SK-N-SH (cell line): ENCODE data around the gene BLZF1.

Experiments
- GABPA ChIP-seq: IDR thresholded peaks from 2 replicates; pipeline ENCODE4 v1.4.0; 2012; ENCODE audit warnings: low read depth, mild to moderate bottlenecking
- GATA2 ChIP-seq: sonication (generic); formaldehyde crosslinking; IDR thresholded peaks from 2 replicates; pipeline ENCODE4 v1.5.0; 2020; ENCODE audit warnings: mild to moderate bottlenecking, missing genetic modification reagents
- MXI1 ChIP-seq: IDR thresholded peaks from 2 replicates; pipeline ENCODE4 v1.6.1; 2012; ENCODE audit warnings: mild to moderate bottlenecking, low read depth, low read length, improper control_type of control experiment
- POLR2AphosphoS5 ChIP-seq: IDR thresholded peaks from 2 replicates; pipeline ENCODE4 v1.6.1; 2012; ENCODE audit warnings: low read depth, low read length
- RCOR1 ChIP-seq: fragments of 150-350 bp; IDR thresholded peaks from 2 replicates; pipeline ENCODE4 v1.6.1; 2017; ENCODE audit warnings: antibody characterized with exemption, low read length
- RFX5 ChIP-seq: IDR thresholded peaks from 2 replicates; pipeline ENCODE4 v1.6.1; 2012; ENCODE audit warnings: mild to moderate bottlenecking, improper control_type of control experiment, low read length
- YY1 ChIP-seq: IDR thresholded peaks from 2 replicates; pipeline ENCODE4 v1.4.0; 2012; ENCODE audit warnings: low read depth, mild to moderate bottlenecking
- TF ChIP-seq, protein P1 (sequence below): IDR thresholded peaks from 2 replicates; pipeline ENCODE4; 2012
- TF ChIP-seq, protein P2 (sequence below): fragments of 200-600 bp; sonication (generic); IDR thresholded peaks from 2 replicates; pipeline ENCODE4 v1.6.1; 2017; ENCODE audit warnings: antibody characterized with exemption, mild to moderate bottlenecking, moderate library complexity
- TF ChIP-seq, protein P3 (sequence below): IDR thresholded peaks from 2 replicates; pipeline ENCODE4 v1.4.0; 2012; ENCODE audit warnings: low read depth, borderline replicate concordance
- TF ChIP-seq, protein P4 (sequence below): IDR thresholded peaks from 2 replicates; pipeline ENCODE4 v1.6.1; 2012; ENCODE audit warnings: mild to moderate bottlenecking, low read depth, low read length, moderate library complexity

DNA sequence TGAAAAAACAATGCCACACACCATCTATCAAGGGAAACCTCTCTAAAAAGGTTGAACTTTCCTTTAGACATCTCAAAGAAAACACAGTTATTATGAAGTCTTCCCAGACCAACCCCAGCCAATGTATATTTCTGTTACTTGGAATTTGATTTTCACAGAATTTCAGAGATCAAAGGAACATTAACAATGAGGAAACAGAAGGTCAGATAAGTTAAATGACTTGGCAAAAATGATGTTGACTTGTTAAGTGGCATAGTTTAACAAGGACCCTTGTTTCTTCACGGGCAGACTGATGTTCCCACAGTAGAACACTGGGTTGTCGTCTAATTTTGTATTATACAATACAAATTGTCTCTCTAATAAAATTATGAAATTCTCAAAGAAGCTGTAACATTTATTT, 29.4 kb upstream of the BLZF1 start:
- TF ChIP-seq GATA2: no peak
- TF ChIP-seq, protein P1, sequence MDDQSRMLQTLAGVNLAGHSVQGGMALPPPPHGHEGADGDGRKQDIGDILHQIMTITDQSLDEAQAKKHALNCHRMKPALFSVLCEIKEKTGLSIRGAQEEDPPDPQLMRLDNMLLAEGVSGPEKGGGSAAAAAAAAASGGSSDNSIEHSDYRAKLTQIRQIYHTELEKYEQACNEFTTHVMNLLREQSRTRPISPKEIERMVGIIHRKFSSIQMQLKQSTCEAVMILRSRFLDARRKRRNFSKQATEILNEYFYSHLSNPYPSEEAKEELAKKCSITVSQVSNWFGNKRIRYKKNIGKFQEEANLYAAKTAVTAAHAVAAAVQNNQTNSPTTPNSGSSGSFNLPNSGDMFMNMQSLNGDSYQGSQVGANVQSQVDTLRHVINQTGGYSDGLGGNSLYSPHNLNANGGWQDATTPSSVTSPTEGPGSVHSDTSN: no peak
- TF ChIP-seq, protein P2, sequence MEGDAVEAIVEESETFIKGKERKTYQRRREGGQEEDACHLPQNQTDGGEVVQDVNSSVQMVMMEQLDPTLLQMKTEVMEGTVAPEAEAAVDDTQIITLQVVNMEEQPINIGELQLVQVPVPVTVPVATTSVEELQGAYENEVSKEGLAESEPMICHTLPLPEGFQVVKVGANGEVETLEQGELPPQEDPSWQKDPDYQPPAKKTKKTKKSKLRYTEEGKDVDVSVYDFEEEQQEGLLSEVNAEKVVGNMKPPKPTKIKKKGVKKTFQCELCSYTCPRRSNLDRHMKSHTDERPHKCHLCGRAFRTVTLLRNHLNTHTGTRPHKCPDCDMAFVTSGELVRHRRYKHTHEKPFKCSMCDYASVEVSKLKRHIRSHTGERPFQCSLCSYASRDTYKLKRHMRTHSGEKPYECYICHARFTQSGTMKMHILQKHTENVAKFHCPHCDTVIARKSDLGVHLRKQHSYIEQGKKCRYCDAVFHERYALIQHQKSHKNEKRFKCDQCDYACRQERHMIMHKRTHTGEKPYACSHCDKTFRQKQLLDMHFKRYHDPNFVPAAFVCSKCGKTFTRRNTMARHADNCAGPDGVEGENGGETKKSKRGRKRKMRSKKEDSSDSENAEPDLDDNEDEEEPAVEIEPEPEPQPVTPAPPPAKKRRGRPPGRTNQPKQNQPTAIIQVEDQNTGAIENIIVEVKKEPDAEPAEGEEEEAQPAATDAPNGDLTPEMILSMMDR: no peak
- TF ChIP-seq, protein P3, sequence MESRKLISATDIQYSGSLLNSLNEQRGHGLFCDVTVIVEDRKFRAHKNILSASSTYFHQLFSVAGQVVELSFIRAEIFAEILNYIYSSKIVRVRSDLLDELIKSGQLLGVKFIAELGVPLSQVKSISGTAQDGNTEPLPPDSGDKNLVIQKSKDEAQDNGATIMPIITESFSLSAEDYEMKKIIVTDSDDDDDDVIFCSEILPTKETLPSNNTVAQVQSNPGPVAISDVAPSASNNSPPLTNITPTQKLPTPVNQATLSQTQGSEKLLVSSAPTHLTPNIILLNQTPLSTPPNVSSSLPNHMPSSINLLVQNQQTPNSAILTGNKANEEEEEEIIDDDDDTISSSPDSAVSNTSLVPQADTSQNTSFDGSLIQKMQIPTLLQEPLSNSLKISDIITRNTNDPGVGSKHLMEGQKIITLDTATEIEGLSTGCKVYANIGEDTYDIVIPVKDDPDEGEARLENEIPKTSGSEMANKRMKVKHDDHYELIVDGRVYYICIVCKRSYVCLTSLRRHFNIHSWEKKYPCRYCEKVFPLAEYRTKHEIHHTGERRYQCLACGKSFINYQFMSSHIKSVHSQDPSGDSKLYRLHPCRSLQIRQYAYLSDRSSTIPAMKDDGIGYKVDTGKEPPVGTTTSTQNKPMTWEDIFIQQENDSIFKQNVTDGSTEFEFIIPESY: no peak
- TF ChIP-seq YY1: no peak
- no peak for TF ChIP-seq GABPA
- no peak for TF ChIP-seq RFX5
- TF ChIP-seq, protein P4, sequence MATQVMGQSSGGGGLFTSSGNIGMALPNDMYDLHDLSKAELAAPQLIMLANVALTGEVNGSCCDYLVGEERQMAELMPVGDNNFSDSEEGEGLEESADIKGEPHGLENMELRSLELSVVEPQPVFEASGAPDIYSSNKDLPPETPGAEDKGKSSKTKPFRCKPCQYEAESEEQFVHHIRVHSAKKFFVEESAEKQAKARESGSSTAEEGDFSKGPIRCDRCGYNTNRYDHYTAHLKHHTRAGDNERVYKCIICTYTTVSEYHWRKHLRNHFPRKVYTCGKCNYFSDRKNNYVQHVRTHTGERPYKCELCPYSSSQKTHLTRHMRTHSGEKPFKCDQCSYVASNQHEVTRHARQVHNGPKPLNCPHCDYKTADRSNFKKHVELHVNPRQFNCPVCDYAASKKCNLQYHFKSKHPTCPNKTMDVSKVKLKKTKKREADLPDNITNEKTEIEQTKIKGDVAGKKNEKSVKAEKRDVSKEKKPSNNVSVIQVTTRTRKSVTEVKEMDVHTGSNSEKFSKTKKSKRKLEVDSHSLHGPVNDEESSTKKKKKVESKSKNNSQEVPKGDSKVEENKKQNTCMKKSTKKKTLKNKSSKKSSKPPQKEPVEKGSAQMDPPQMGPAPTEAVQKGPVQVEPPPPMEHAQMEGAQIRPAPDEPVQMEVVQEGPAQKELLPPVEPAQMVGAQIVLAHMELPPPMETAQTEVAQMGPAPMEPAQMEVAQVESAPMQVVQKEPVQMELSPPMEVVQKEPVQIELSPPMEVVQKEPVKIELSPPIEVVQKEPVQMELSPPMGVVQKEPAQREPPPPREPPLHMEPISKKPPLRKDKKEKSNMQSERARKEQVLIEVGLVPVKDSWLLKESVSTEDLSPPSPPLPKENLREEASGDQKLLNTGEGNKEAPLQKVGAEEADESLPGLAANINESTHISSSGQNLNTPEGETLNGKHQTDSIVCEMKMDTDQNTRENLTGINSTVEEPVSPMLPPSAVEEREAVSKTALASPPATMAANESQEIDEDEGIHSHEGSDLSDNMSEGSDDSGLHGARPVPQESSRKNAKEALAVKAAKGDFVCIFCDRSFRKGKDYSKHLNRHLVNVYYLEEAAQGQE: no peak
- no peak for TF ChIP-seq POLR2AphosphoS5
- TF ChIP-seq RCOR1: no peak
- no peak for TF ChIP-seq MXI1
